ENCODE measurements around the gene KCTD17. TPM values are rescaled to one million over a fixed set of nuclear protein-coding genes. Genes with fewer than 3 reads are reported as not detected.

KCTD17 gene
- total RNA-seq, 4 donors from 2014 or later, result 1.8 to 3.3 (median 2.6) TPM

DNA sequence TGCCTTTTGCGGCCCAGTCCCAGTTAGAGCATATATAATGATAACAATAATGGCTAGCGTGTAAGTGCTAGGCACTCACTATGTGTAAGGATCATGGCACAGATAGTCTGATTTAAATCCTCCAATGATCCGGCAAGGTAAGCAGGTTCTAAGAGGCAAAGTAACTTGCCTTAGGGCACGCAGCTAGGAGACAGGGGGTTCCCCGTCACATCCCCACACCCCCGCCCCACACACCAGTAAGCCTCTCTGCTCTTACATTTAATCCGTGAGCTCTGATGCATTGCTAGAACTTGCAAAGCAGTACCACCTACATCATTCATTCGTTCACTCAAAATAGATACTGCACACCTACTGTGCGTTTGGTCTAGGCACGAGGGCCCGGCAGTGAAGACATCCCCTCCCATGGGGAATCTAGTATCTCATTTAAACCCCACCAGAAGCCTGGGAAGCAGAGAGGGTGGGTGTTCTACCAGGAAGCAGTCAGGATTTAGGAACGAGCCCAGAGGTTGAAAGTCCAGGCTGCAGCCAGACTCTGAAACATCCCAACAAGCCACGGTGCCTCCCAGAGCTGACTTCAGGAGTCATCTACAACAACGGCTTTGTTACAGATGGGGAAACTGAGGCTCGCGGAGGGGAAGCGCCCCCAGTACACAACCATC is 37.3 kb downstream of the KCTD17 start:
- intact Hi-C loops (cut with DNase I; ENCODE audit: low total_unique reads), result no loop called here
- in situ Hi-C loops (cut with MboI; ENCODE audit: low sequenced_read_pairs in 4 of 4), result loop anchor here in 1 of 4 donors (25.0 kb wide), 1 partner anchor 123 kb away; the partner anchor contains the start of gene SSTR3
- no peak for ATAC-seq

DNA sequence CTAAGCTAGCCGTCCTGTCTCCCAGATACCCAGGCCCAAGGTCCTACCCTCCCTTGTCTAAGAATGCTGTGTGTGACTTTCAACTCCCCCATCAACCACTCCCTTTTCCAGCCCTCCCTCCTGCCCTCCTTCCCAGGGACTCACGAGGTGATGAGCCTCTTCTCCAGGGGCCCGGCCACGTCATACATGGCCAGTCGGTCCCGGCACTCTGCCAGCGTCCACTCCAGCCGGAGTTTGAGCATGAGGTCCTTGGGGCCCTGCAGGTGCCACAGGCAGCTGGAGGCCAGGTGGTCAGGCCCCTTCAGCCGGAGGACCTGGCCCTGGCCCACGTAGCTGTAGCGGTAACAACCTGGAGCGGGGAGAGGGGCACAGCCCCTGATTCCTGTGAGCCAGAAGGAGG is 37.9 kb downstream of the KCTD17 start:
- in situ Hi-C loops (cut with MboI; ENCODE audit: low sequenced_read_pairs in 4 of 4), result loop anchor here in 1 of 4 donors (25.0 kb wide), 1 partner anchor 123 kb away; the partner anchor contains the start of gene SSTR3
- no peak for ATAC-seq
- intact Hi-C loops (cut with DNase I; ENCODE audit: low total_unique reads), result no loop called here

More for the DNA sequence above, 37.3 kb downstream of the KCTD17 start:
- Histone ChIP-seq H3K4me3 (no peak overlapping the region), H3K4me1 (no peaks in the 10 kb centered on the region), H3K27ac (no peak overlapping the region), H3K9me3 (no peaks in the 10 kb centered on the region), H3K36me3 (no peaks in the 10 kb centered on the region), H3K27me3 (peaks cover 17 to 26% (median 21%) of the 10 kb centered on the region in 3 donors)
- no peak for DNase-seq
- TF ChIP-seq, protein P1, sequence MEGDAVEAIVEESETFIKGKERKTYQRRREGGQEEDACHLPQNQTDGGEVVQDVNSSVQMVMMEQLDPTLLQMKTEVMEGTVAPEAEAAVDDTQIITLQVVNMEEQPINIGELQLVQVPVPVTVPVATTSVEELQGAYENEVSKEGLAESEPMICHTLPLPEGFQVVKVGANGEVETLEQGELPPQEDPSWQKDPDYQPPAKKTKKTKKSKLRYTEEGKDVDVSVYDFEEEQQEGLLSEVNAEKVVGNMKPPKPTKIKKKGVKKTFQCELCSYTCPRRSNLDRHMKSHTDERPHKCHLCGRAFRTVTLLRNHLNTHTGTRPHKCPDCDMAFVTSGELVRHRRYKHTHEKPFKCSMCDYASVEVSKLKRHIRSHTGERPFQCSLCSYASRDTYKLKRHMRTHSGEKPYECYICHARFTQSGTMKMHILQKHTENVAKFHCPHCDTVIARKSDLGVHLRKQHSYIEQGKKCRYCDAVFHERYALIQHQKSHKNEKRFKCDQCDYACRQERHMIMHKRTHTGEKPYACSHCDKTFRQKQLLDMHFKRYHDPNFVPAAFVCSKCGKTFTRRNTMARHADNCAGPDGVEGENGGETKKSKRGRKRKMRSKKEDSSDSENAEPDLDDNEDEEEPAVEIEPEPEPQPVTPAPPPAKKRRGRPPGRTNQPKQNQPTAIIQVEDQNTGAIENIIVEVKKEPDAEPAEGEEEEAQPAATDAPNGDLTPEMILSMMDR (IDR thresholded peaks at IDR 0.05 in 4 of 5, conservative IDR thresholded peaks at IDR 0.05 in 1 of 5), result no peak
- TF ChIP-seq POLR2A (IDR thresholded peaks at IDR 0.05), result no peak

DNA sequence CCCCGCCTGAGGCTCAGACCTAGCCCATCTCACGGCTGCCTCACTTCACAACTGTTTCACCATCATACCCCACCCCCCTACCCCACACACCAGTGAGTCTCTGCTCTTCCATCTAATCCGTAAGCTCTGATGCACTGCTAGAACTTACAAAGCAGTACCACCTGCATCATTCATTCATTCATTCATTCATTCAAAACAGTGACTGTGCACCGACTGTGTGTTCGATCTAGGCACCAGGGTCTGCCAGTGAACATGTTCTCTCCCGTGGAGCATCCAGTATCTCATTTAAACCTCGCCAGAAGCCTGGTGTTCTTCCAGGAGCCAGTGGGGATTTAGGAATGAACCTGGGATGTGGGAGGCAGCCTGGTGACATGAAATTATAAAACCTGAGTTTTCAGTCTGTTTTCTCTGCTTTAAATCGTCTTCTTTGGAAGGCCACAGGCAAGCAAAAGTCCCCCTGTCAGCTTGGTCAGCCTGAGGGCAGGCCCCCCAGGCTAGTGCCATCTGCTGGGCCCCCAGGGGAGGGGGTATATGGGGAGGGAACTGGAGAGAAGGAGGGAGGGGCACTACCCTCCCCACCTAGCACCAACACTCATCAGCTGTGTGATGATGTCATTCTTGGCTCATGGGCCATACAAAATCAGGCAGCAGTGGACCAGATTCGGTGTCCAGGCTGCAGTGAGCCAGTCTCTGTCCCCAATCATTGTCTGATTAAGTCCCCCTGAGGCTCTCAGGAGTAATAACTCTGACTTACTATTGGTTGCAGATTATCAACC is 39.6 kb downstream of the KCTD17 start:
- in situ Hi-C loops (cut with MboI; ENCODE audit: low sequenced_read_pairs in 4 of 4) (loop anchor here in 1 of 4 donors (25.0 kb wide), 1 partner anchor 121 kb away; the partner anchor contains the start of gene SSTR3), intact Hi-C loops (cut with DNase I; ENCODE audit: low total_unique reads) (no loop called here)
- no peaks in the 10 kb centered on the region for H3K36me3 ChIP-seq
- TF ChIP-seq, protein P1 (IDR thresholded peaks at IDR 0.05 in 4 of 5, conservative IDR thresholded peaks at IDR 0.05 in 1 of 5), result no peak
- no peak for TF ChIP-seq POLR2A (IDR thresholded peaks at IDR 0.05)
- ATAC-seq, result no peak
- no peak overlapping the region for H3K27ac ChIP-seq
- H3K27me3 ChIP-seq, result peaks cover 18 to 33% (median 27%) of the 10 kb centered on the region in 3 donors
- no peak overlapping the region for H3K4me3 ChIP-seq
- H3K9me3 ChIP-seq, result no peaks in the 10 kb centered on the region
- H3K4me1 ChIP-seq, result no peaks in the 10 kb centered on the region
- DNase-seq, result no peak

More for the DNA sequence above, 37.9 kb downstream of the KCTD17 start:
- Histone ChIP-seq H3K4me3 (no peak overlapping the region), H3K27me3 (peaks cover 17 to 26% (median 21%) of the 10 kb centered on the region in 3 donors), H3K27ac (no peak overlapping the region), H3K9me3 (no peaks in the 10 kb centered on the region), H3K4me1 (no peaks in the 10 kb centered on the region), H3K36me3 (no peaks in the 10 kb centered on the region)
- no peak for DNase-seq
- TF ChIP-seq, protein P1 (IDR thresholded peaks at IDR 0.05 in 4 of 5, conservative IDR thresholded peaks at IDR 0.05 in 1 of 5), result no peak
- no peak for TF ChIP-seq POLR2A (IDR thresholded peaks at IDR 0.05)

DNA sequence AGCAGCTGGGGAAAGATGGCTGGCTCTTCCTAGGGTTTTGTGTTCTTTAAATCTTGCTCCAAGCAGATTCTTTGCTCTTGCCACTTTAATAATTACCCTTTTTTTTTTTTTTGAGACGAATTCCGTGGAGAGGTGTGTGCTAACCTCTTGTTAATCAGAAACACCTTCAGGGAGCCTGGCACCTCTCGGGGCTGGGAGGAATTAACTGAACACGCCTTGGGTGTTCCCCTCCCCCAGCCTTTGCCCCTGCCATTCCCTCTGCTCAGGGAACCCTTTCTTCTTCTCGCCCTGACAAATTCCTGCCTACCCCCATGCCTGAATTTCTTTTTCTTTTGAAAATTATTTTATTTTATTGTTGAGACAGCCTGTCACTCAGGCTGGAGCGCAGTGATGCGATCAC is 40.5 kb downstream of the KCTD17 start:
- H3K36me3 ChIP-seq, result no peaks in the 10 kb centered on the region
- no peak for DNase-seq
- no peak for ATAC-seq
- peaks cover 19 to 35% (median 31%) of the 10 kb centered on the region in 3 donors for H3K27me3 ChIP-seq
- in situ Hi-C loops (cut with MboI; ENCODE audit: low sequenced_read_pairs in 4 of 4), result loop anchor here in 1 of 4 donors (25.0 kb wide), 1 partner anchor 120 kb away; the partner anchor contains the start of gene SSTR3
- no peak overlapping the region for H3K27ac ChIP-seq
- H3K9me3 ChIP-seq, result no peaks in the 10 kb centered on the region
- no peak overlapping the region for H3K4me3 ChIP-seq
- intact Hi-C loops (cut with DNase I; ENCODE audit: low total_unique reads), result no loop called here
- no peaks in the 10 kb centered on the region for H3K4me1 ChIP-seq
- TF ChIP-seq, protein P1 (IDR thresholded peaks at IDR 0.05 in 4 of 5, conservative IDR thresholded peaks at IDR 0.05 in 1 of 5), result no peak
- no peak for TF ChIP-seq POLR2A (IDR thresholded peaks at IDR 0.05)
